Subcutaneous abdominal adipose tissue (tissue), 5 donors: ENCODE results near the gene MGRN1.

Experiments
- H3K27ac ChIP-seq: one replicate; pipeline ENCODE4 v1.7.0; 2013; ENCODE audit warnings: low read depth, mild to moderate bottlenecking, inconsistent platforms, low read length, moderate library complexity
- H3K27me3 ChIP-seq, 5 donors: one replicate each; pipeline ENCODE4 v1.7.0; 2013; ENCODE audit warnings: low read length in 5 of 5, inconsistent platforms in 1 of 5; ENCODE audit not compliant: control insufficient read depth in 5 of 5, insufficient read depth in 4 of 5
- H3K36me3 ChIP-seq, 5 donors: one replicate each; pipeline ENCODE4 v1.7.0; 2013; ENCODE audit warnings: low read length in 5 of 5; ENCODE audit not compliant: control insufficient read depth in 5 of 5, insufficient read depth in 5 of 5
- H3K4me1 ChIP-seq, 5 donors: one replicate each; pipeline ENCODE4 v1.7.0; 2013; ENCODE audit warnings: low read length in 5 of 5, mild to moderate bottlenecking in 3 of 5, moderate library complexity in 1 of 5; ENCODE audit not compliant: control insufficient read depth in 5 of 5, insufficient read depth in 5 of 5
- H3K4me3 ChIP-seq, 5 donors: one replicate each; pipeline ENCODE4 v1.7.0; 2013; ENCODE audit warnings: low read length in 5 of 5, low read depth in 1 of 5
- H3K9ac ChIP-seq, 5 donors: one replicate each; pipeline ENCODE4 v1.7.0; 2013; ENCODE audit warnings: low read length in 5 of 5, mild to moderate bottlenecking in 4 of 5, moderate library complexity in 3 of 5
- H3K9me3 ChIP-seq, 5 donors: one replicate each; pipeline ENCODE4 v1.7.0; 2013; ENCODE audit warnings: low read length in 5 of 5; ENCODE audit not compliant: control insufficient read depth in 5 of 5
- donor health status: healthy.
- donor health status: healthy.
- donor health status: healthy.
- donor health status: healthy.
- donor health status: healthy.

Gene MGRN1

DNA sequence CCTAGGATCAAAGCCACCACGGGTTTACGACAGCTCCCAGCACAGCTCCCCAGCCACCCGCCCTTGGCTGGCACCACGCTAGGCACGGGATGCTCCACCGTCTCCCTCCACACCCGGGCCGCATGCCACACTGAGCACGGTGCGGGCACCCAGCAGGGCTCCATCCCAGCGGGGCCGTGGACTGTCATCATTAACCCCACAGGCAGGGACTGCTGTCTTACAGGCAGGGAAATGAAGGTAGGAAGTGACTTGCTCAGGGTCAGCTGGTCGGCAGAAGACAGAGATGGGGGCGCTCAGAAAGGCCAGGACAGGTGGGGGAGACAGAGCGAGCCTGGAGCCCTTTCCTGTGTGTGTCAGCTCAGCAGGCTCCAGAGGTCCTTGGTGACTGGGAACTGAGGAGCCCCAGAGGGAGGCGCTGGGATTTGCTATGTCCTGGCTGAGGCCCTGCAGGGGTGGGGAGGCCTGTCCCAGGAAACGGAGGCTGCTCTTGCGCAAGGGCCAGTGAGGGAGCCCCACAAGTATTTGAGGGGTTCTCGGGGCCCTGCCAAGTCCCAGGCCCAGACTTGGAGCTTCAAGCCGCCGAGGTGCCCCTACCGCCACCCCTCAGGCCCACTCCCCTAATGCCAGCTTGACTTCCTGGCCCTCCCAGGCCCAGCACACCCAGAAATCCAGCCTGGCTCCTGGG, 13.1 kb upstream of the MGRN1 start:
- no peak overlapping the region for H3K4me3 ChIP-seq
- peaks cover 0 to 3% (median 0%) of the 10 kb centered on the region in 5 donors for H3K27me3 ChIP-seq
- peaks cover 12 to 46% (median 39%) of the 10 kb centered on the region in 5 donors for H3K4me1 ChIP-seq
- H3K27ac ChIP-seq = no peak overlapping the region
- no peaks in the 10 kb centered on the region for H3K9me3 ChIP-seq
- H3K36me3 ChIP-seq = peaks cover 0 to 31% (median 21%) of the 10 kb centered on the region in 5 donors
- no peak overlapping the region for H3K9ac ChIP-seq

DNA sequence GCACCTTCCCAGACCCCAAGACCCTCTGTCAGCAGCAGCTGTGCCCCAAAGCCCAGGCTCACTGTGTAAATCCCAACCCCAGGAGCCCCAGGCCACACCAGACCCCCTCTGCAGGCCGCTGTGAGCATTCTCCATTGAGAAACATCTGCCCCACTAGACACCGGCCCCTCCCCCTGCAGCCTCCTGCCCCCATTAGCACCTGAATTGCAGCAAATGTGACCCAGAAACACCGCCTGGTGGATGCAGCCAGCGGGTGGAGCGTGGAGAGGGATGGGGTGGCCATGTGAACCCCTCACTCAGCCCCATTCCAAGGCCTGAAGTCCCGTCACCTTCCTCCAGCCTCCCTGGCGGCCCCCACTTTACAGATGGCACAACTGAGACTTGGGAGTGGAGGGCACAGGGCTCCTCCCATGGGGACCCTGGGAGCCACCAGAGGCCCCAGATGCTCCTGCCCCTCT, 12.1 kb upstream of the MGRN1 start:
- Histone ChIP-seq H3K27ac (no peak overlapping the region), H3K36me3 (peaks cover 0 to 28% (median 21%) of the 10 kb centered on the region in 5 donors), H3K4me1 (peaks cover 12 to 56% (median 47%) of the 10 kb centered on the region in 5 donors), H3K4me3 (no peak overlapping the region), H3K9ac (peak overlapping the region in 1 of 5 donors; percentile 46), H3K27me3 (peaks cover 0 to 3% (median 0%) of the 10 kb centered on the region in 5 donors), H3K9me3 (no peaks in the 10 kb centered on the region)

DNA sequence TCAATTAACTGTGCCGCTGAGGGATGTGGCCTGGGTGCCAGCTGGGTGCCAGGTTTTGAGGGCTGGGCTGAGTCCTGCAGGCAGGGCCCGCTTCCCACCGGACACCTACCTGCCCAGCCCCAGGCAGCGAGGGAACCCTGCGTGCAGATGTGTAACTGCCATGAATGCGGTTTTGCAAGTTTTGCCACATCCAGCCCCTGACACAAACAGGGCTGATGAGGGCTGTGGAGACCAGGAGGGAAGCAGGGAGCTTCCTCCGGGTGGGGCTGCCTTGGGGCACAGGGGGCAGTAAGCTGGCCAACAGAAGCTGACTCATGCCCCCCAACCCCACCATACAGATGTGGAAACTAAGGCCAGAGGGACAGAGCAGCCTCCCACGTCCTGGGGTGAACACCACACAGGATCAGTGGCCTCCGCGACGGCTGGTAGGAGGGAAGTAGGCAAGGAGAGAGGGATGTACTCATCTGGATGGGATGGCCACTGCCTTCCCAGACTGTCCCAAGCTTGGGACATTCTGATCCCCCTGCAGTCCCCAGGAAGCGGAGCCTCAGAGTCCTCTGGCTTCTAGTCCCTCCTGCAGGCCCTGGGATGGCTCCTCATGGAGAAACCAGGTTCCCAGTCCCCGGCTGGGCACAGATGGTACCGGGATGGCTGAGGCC, 11.5 kb upstream of the MGRN1 start:
- Histone ChIP-seq H3K4me1 (peaks cover 12 to 62% (median 47%) of the 10 kb centered on the region in 5 donors), H3K9me3 (no peaks in the 10 kb centered on the region), H3K27me3 (peaks cover 0 to 3% (median 0%) of the 10 kb centered on the region in 5 donors), H3K27ac (no peak overlapping the region), H3K9ac (peak overlapping the region; percentile 61 to 87 (median 73)), H3K4me3 (peak overlapping the region; percentile 75 to 88 (median 86)), H3K36me3 (peaks cover 0 to 22% (median 15%) of the 10 kb centered on the region in 5 donors)

DNA sequence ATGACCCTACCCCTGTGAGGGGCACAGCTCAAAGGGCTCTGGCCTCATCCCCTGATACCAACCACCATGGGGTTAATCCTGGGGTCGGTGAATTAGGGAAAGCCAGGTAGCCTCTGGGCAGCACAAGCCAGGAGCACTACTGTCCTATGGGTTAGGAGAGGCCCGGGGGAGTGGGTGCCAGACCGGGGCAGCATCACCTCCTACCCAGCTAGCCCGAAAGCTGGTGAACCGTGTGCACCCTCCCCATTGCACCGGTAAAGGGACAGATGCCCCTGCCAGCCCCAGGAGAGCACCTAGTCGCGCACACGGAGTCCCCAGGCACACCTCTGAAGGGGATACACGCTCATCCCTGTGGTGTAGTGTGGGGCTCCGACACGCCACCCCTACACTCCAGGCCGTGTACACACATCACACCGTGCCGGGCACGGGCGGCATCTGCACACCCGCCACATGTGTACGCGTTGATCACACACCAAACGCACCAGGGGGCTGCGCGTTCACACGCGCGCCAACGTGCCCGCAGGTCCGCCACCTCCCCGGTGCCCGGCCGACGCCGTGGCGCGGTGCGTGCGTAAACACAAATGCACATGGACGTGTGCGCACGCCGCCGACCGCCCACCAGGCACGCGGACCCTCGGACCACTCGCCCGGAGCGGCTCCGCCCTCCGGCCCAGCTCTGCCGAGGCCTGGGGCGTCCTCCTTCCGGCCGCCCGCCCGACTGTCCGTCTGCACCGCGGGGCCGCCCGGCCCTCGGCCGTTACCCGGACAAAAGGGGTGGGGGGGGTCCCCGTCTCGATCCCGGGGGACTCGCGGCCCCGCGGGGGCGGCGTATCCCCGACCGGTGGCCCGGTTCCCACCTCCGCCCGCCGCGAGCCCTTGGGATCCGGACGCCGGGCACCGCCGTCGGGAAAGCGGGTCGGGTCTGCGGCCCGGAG, 10.7 kb upstream of the MGRN1 start:
- H3K9me3 ChIP-seq = no peaks in the 10 kb centered on the region
- H3K27ac ChIP-seq = no peak overlapping the region
- peaks cover 12 to 63% (median 47%) of the 10 kb centered on the region in 5 donors for H3K4me1 ChIP-seq
- H3K36me3 ChIP-seq = peaks cover 0 to 14% (median 8%) of the 10 kb centered on the region in 5 donors
- peak overlapping the region; percentile 75 to 88 (median 86) for H3K4me3 ChIP-seq
- H3K27me3 ChIP-seq = peaks cover 0 to 3% (median 0%) of the 10 kb centered on the region in 5 donors
- H3K9ac ChIP-seq = peak overlapping the region; percentile 61 to 87 (median 73)

DNA sequence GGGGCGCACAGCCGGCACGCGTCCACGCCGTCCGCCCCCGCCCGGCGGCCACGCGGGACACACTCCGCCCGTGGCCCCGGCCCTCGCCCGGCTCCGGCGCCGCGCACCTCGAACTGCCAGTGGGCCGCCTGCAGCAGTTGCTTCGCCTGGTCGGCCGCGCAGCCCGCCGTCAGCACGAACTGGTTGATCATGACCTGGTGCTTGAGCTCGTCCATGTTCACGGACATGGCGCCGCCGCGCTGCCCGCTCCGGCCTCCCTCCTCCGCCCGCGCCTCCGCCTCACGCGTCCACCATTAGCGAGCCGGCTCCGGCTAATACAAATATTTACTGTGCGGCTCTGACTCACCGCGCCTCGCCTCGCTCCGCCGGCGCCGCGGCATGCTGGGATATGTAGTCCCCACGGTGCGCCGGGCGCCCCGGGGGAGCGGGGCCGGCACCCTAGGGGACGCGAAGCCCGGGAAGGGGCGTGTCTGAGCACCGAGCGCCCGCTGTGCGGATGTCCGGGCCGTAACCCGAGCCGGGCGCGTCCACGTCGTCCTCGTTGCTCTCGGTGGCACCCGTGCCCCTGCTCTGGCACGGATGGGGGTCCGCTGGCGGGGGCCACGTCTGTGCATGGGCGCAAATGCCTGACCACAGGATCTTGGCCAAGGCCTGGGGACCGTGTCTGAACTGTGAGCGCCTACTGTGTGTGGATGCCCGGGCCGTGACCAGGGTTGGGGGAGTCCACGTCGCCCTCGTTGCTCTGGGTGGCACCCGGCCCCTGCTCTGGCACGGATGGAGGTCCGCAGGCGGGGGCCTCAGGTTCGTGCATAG, 9.8 kb upstream of the MGRN1 start, which contains the start of gene UBALD1:
Gene UBALD1 (minus strand): TSS at position 318 of the 813 bp plus-strand sequence. CDS start 91 bp downstream, at position 227.
- Histone ChIP-seq H3K4me1 (peaks cover 12 to 63% (median 47%) of the 10 kb centered on the region in 5 donors), H3K9ac (peak within 1 kb of the TSS; percentile 61 to 87 (median 84)), H3K27ac (peak within 1 kb of the TSS; percentile 92), H3K9me3 (no peaks in the 10 kb centered on the region), H3K36me3 (peaks cover 0 to 8% (median under 1%) of the 10 kb centered on the region in 5 donors), H3K27me3 (peaks cover 0 to 3% (median 0%) of the 10 kb centered on the region in 5 donors), H3K4me3 (peak within 1 kb of the TSS; percentile 75 to 88 (median 86))

DNA sequence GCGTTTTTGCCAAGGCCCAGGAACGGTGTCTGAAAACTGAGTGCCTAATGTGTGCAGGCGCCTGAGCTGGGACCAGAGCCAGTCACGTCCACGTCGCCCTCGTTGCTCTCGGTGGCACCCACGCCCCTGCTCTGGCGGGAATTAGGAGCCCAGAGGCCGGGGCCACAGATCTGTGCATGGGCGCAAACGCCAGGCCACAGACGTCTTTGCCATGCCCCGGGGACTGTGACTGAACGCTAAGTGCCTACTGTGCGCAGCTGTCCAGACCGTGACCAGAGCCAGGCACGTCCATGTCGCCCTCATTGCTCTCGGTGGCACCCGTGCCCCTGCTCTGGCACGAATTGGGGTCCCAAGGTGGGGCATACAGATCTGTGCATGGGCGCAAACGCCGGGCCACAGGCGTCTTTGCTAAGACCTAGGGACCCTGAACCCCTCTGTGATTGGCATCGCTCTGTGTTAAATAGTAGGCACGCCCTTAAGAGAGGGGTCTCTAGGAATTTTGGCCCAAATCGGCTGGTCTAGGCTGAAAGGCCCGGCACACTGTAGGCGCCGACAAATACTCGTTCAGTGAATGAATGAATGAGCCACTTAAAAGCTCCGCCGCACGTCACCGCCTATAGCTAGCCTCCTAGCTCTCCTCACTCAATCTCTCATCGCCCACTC, 9.1 kb upstream of the MGRN1 start:
- peak overlapping the region; percentile 61 to 87 (median 72) for H3K9ac ChIP-seq
- peaks cover 0 to 3% (median 0%) of the 10 kb centered on the region in 5 donors for H3K27me3 ChIP-seq
- peak overlapping the region; percentile 92 for H3K27ac ChIP-seq
- H3K36me3 ChIP-seq = peaks cover 0 to 3% (median 2%) of the 10 kb centered on the region in 5 donors
- H3K4me3 ChIP-seq = peak overlapping the region; percentile 29 to 88 (median 86)
- peaks cover 12 to 63% (median 47%) of the 10 kb centered on the region in 5 donors for H3K4me1 ChIP-seq
- no peaks in the 10 kb centered on the region for H3K9me3 ChIP-seq

- peaks cover 12 to 59% (median 45%) of the 10 kb centered on the region in 5 donors for H3K4me1 ChIP-seq
- H3K27me3 ChIP-seq = peaks cover 0 to 3% (median 0%) of the 10 kb centered on the region in 5 donors
- H3K4me3 ChIP-seq = peak overlapping the region; percentile 75 to 88 (median 86)
- H3K9me3 ChIP-seq = no peaks in the 10 kb centered on the region
- H3K9ac ChIP-seq = peak overlapping the region; percentile 77 to 92 (median 87)
- peaks cover 0 to 3% (median 2%) of the 10 kb centered on the region in 5 donors for H3K36me3 ChIP-seq
- peak overlapping the region; percentile 97 for H3K27ac ChIP-seq
Observed at GRCh38 chr16:4616047-4616811, 8.4 kb upstream of the MGRN1 start.

DNA sequence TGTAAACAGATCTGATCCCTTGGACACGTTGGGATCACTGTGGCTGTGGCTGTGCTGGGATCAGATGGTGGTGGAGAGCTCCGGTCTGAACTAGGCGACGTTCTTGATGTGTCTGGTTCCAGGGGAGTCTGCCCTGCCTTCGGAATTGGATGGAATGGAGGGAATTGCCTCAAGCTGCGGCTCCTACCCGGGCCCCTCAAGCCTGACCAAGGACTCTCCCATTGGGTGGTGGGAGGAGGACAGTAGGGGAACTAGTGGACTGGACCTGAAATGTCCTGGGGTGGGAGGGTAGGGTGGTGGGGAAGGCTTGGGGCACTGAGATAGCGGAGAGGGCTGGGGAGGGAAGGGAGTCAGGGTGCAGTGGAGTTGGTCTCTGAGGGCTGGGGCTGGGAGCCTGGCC, 6.7 kb upstream of the MGRN1 start:
- Histone ChIP-seq H3K9ac (no peak overlapping the region), H3K27me3 (peaks cover 0 to 3% (median 0%) of the 10 kb centered on the region in 5 donors), H3K4me3 (no peak overlapping the region), H3K9me3 (no peaks in the 10 kb centered on the region), H3K4me1 (peaks cover 12 to 46% (median 37%) of the 10 kb centered on the region in 5 donors), H3K27ac (no peak overlapping the region), H3K36me3 (peaks cover 0 to 3% (median 0%) of the 10 kb centered on the region in 5 donors)
